ENCODE measurements around the gene RNF180.

RNF180 gene, protein sequence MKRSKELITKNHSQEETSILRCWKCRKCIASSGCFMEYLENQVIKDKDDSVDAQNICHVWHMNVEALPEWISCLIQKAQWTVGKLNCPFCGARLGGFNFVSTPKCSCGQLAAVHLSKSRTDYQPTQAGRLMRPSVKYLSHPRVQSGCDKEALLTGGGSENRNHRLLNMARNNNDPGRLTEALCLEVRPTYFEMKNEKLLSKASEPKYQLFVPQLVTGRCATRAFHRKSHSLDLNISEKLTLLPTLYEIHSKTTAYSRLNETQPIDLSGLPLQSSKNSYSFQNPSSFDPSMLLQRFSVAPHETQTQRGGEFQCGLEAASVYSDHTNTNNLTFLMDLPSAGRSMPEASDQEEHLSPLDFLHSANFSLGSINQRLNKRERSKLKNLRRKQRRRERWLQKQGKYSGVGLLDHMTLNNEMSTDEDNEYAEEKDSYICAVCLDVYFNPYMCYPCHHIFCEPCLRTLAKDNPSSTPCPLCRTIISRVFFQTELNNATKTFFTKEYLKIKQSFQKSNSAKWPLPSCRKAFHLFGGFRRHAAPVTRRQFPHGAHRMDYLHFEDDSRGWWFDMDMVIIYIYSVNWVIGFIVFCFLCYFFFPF

DNA sequence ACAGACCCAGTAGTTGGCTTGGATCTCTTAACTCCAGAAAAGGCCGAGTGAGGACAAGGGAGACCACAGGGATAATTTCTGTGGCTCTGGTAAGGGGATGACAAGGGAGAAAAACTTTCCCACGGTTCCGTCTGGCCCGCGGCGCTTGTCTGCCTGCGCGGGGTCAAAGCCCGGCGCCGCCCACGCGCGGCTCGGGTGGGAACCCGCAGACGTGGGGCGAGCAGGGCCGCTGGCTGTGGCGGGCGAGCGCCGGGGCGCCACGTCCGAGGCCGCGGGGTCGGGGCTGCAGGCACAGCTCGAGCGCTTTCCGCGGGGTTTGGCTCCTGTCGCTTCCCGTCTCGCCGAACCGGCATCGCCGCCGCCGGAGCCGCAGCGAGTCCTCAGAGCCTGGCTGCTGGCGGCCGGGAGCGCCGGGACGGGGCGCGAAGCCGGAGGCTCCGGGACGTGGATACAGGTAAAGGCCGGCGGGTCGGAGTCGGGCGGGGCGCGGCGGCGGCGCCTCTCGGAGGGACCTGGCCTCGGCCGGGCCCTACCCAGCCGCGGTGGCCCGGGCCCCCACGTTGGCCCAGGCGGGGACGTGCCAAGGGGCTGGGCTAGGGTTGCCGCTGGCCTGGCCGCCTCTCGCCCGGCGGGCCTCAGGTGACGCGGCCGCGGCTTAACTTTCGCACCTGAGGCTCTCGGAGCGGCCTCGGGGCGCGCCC lies at the start of gene RNF180:
Gene RNF180, plus strand, starts transcription at position 344 of the 701 bp plus-strand sequence. CDS start 34,965 bp downstream, outside the sequence.
- H3K27ac ChIP-seq (ENCODE audit: low read depth, low read length): peak within 1 kb of the TSS; percentile 27
- no peaks in the 10 kb centered on the region for H3K36me3 ChIP-seq (ENCODE audit: control insufficient read depth in 5 of 5, insufficient read depth in 5 of 5, low read length in 5 of 5)
- peaks cover 5 to 15% (median 12%) of the 10 kb centered on the region in 5 donors for H3K4me1 ChIP-seq (ENCODE audit: control insufficient read depth in 5 of 5, insufficient read depth in 5 of 5, low read length in 5 of 5)
- H3K9ac ChIP-seq (ENCODE audit: low read length in 5 of 5): peak within 1 kb of the TSS; percentile 63 to 92 (median 86)
- H3K4me3 ChIP-seq (ENCODE audit: low read depth in 1 of 5, low read length in 5 of 5): peak within 1 kb of the TSS; percentile 81 to 92 (median 83)
- H3K9me3 ChIP-seq (ENCODE audit: control insufficient read depth in 5 of 5, low read length in 5 of 5): no peaks in the 10 kb centered on the region
- H3K27me3 ChIP-seq (ENCODE audit: control insufficient read depth in 5 of 5, insufficient read depth in 4 of 5, low read length in 5 of 5): no peaks in the 10 kb centered on the region

DNA sequence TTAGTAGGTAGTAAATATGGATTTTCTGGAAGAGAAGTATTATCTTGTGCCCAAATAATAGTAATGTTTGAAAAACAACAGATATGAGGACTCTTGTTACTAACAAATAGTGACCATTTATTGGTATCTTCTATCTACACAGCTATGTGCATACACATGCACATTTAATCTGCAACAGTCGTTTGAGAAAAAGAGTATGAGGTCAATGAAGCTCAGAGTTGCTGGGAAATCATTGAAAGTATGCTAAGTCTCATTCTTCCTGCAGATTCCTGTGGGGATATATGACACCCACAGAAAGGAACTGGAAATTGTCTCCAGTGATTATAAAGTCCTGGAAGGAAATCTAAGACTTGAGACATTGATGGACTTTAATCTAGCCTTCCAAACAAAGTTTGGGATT lies 40.1 kb upstream of the RNF180 start:
- Histone ChIP-seq H3K4me3 (ENCODE audit: low read depth in 1 of 5, low read length in 5 of 5) (no peak overlapping the region), H3K27me3 (ENCODE audit: control insufficient read depth in 5 of 5, insufficient read depth in 4 of 5, low read length in 5 of 5) (no peaks in the 10 kb centered on the region), H3K9me3 (ENCODE audit: control insufficient read depth in 5 of 5, low read length in 5 of 5) (no peaks in the 10 kb centered on the region), H3K36me3 (ENCODE audit: control insufficient read depth in 5 of 5, insufficient read depth in 5 of 5, low read length in 5 of 5) (no peaks in the 10 kb centered on the region), H3K4me1 (ENCODE audit: control insufficient read depth in 5 of 5, insufficient read depth in 5 of 5, low read length in 5 of 5) (no peaks in the 10 kb centered on the region), H3K27ac (ENCODE audit: low read depth, low read length) (no peak overlapping the region), H3K9ac (ENCODE audit: low read length in 5 of 5) (no peak overlapping the region)

DNA sequence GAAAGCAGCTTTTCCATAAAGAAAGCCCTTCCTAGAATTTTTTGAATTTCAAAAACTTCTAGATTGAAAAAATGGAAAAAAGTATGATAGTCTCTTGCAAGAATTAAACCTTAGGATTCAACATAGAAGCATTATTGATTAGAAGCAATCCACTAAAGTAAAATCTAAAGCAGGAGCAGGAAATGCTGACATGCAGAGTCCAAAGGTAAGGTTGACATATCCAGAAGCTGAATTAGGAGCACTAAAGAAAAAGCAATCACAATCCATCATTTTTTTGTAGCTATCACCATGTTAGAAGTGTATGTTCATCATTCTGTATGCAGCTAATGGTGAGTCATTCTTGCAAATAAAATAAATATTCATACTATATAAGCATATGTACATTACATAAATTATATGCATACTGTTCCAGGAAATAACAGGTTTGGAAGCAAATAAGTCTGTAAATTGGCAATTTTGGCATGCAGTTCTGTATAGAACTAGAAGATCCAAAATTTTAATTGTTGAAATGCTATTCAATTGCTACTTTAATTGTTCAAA lies 39.4 kb upstream of the RNF180 start:
- Histone ChIP-seq H3K27me3 (ENCODE audit: control insufficient read depth in 5 of 5, insufficient read depth in 4 of 5, low read length in 5 of 5) (no peaks in the 10 kb centered on the region), H3K4me1 (ENCODE audit: control insufficient read depth in 5 of 5, insufficient read depth in 5 of 5, low read length in 5 of 5) (no peaks in the 10 kb centered on the region)

DNA sequence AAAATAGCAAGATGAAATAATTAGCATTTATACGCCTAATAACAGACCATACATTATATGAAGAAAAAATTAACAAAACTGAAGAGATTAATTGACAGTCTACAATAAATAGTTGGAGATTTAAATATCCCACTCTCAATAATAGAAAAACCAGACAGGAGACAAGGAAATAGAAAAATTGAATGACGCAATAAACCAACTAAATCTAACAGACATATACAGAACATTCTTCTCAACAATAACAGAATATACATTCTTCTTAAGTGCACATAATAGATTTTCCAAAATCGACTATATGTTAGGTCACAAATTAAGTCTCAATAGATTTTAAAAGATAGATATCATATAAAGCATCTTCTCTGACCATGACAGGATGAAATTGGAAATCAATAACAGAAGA lies 25.6 kb upstream of the RNF180 start:
- no peaks in the 10 kb centered on the region for H3K36me3 ChIP-seq (ENCODE audit: control insufficient read depth in 5 of 5, insufficient read depth in 5 of 5, low read length in 5 of 5)
- no peaks in the 10 kb centered on the region for H3K9me3 ChIP-seq (ENCODE audit: control insufficient read depth in 5 of 5, low read length in 5 of 5)
- no peak overlapping the region for H3K27ac ChIP-seq (ENCODE audit: low read depth, low read length)
- no peak overlapping the region for H3K4me3 ChIP-seq (ENCODE audit: low read depth in 1 of 5, low read length in 5 of 5)
- H3K27me3 ChIP-seq (ENCODE audit: control insufficient read depth in 5 of 5, insufficient read depth in 4 of 5, low read length in 5 of 5): no peaks in the 10 kb centered on the region
- no peak overlapping the region for H3K9ac ChIP-seq (ENCODE audit: low read length in 5 of 5)
- peaks cover 0 to 4% (median 0%) of the 10 kb centered on the region in 5 donors for H3K4me1 ChIP-seq (ENCODE audit: control insufficient read depth in 5 of 5, insufficient read depth in 5 of 5, low read length in 5 of 5)

More for the DNA sequence above, 39.4 kb upstream of the RNF180 start:
- H3K9me3 ChIP-seq (ENCODE audit: control insufficient read depth in 5 of 5, low read length in 5 of 5): no peaks in the 10 kb centered on the region
- H3K27ac ChIP-seq (ENCODE audit: low read depth, low read length): no peak overlapping the region
- H3K9ac ChIP-seq (ENCODE audit: low read length in 5 of 5): no peak overlapping the region
- H3K4me3 ChIP-seq (ENCODE audit: low read depth in 1 of 5, low read length in 5 of 5): no peak overlapping the region
- H3K36me3 ChIP-seq (ENCODE audit: control insufficient read depth in 5 of 5, insufficient read depth in 5 of 5, low read length in 5 of 5): no peaks in the 10 kb centered on the region

DNA sequence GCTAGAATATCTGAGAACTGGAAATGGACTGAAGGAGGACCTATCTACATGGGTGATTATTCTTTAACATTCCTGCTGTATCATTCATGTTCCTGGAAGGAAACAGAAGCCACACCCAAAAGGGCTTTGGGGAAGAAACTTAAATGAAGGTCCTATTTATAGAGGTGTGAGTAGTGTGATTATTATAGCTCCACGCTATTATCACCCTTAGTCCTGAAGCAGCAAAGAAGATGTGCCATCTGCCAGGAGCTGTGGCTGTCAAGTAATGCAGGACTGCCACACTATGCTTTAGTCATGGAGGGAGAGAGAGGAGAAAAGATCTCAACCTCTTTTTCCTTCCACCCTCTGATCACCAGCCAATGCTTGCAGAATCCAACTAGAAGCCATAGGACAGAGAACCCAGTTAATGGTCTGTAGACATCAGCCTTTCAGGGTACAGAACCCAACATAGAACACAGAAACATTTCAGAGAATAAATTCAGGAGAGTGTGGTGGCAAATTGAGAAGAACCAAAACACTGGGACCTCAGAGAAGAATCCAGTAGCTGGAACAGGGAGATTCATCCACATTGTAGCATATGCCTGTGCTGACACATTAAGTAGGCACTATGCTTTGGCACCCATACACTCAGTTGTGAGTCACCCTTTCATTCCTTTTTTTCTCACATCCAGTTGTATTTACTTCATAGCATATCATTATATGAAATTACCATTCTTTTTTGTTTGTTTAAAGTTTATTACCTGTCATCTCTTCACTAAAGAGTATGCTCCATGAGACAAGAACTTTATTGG lies 21.0 kb upstream of the RNF180 start:
- H3K4me3 ChIP-seq (ENCODE audit: low read depth in 1 of 5, low read length in 5 of 5): no peak overlapping the region
- H3K4me1 ChIP-seq (ENCODE audit: control insufficient read depth in 5 of 5, insufficient read depth in 5 of 5, low read length in 5 of 5): peaks cover 0 to 6% (median 0%) of the 10 kb centered on the region in 5 donors
- no peak overlapping the region for H3K27ac ChIP-seq (ENCODE audit: low read depth, low read length)
- no peak overlapping the region for H3K9ac ChIP-seq (ENCODE audit: low read length in 5 of 5)
- no peaks in the 10 kb centered on the region for H3K9me3 ChIP-seq (ENCODE audit: control insufficient read depth in 5 of 5, low read length in 5 of 5)
- no peaks in the 10 kb centered on the region for H3K27me3 ChIP-seq (ENCODE audit: control insufficient read depth in 5 of 5, insufficient read depth in 4 of 5, low read length in 5 of 5)
- H3K36me3 ChIP-seq (ENCODE audit: control insufficient read depth in 5 of 5, insufficient read depth in 5 of 5, low read length in 5 of 5): no peaks in the 10 kb centered on the region

DNA sequence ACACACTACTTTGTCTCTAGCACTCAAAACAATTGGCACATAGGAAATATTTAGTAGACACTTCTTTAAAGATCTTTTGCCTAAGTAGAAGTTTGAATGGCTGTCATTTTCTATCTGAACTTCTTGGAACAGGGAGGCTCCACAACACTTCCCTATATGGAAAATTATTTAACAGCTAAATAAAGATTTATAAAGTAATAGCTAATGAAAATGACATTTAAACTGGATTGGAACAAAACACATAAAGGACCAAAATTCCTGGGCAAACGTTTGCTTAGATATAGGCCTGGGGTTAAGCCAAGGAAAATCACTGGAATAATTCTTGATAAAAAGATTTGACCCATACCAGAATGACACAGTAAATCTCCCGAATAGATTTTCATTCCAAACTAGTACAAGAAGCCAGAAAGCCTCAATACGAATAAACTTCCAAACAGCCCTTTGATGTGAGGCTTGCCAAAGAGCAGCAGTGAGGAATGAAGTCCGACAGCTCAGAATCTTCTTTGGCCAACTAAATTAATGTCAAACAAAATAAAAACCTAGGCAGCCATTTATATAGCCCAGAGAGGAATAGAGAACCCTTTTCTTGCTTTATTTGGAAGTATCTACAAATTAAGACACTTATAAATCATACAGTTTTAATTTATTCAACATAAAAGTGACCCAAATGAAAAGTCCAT lies 20.3 kb upstream of the RNF180 start:
- Histone ChIP-seq H3K27me3 (ENCODE audit: control insufficient read depth in 5 of 5, insufficient read depth in 4 of 5, low read length in 5 of 5) (no peaks in the 10 kb centered on the region), H3K4me3 (ENCODE audit: low read depth in 1 of 5, low read length in 5 of 5) (no peak overlapping the region), H3K9me3 (ENCODE audit: control insufficient read depth in 5 of 5, low read length in 5 of 5) (no peaks in the 10 kb centered on the region), H3K36me3 (ENCODE audit: control insufficient read depth in 5 of 5, insufficient read depth in 5 of 5, low read length in 5 of 5) (no peaks in the 10 kb centered on the region), H3K9ac (ENCODE audit: low read length in 5 of 5) (peak overlapping the region in 1 of 5 donors; percentile 28), H3K27ac (ENCODE audit: low read depth, low read length) (no peak overlapping the region), H3K4me1 (ENCODE audit: control insufficient read depth in 5 of 5, insufficient read depth in 5 of 5, low read length in 5 of 5) (peaks cover 0 to 6% (median 0%) of the 10 kb centered on the region in 5 donors)

DNA sequence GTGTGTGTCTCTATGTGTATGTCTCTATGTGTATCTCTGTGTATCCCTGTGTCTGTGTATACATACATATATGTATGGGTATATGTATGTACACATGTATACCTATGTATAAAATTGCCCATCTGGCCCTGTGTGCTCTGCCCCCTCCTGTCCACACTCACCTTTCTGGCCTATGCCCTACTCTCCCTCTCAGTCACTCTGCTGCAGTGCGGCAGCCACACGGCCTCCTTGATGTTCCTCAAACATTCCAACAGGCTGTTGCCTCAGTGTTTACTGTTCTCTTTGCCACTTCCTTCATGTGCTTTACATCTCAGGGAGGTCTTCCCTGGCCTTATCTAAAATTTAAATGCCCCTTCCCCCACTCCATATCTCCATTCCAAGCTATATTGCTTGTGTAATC lies 18.3 kb upstream of the RNF180 start:
- H3K4me1 ChIP-seq (ENCODE audit: control insufficient read depth in 5 of 5, insufficient read depth in 5 of 5, low read length in 5 of 5): peaks cover 0 to 6% (median 0%) of the 10 kb centered on the region in 5 donors
- no peak overlapping the region for H3K9ac ChIP-seq (ENCODE audit: low read length in 5 of 5)
- H3K36me3 ChIP-seq (ENCODE audit: control insufficient read depth in 5 of 5, insufficient read depth in 5 of 5, low read length in 5 of 5): no peaks in the 10 kb centered on the region
- H3K9me3 ChIP-seq (ENCODE audit: control insufficient read depth in 5 of 5, low read length in 5 of 5): no peaks in the 10 kb centered on the region
- no peak overlapping the region for H3K4me3 ChIP-seq (ENCODE audit: low read depth in 1 of 5, low read length in 5 of 5)
- no peak overlapping the region for H3K27ac ChIP-seq (ENCODE audit: low read depth, low read length)
- H3K27me3 ChIP-seq (ENCODE audit: control insufficient read depth in 5 of 5, insufficient read depth in 4 of 5, low read length in 5 of 5): no peaks in the 10 kb centered on the region

DNA sequence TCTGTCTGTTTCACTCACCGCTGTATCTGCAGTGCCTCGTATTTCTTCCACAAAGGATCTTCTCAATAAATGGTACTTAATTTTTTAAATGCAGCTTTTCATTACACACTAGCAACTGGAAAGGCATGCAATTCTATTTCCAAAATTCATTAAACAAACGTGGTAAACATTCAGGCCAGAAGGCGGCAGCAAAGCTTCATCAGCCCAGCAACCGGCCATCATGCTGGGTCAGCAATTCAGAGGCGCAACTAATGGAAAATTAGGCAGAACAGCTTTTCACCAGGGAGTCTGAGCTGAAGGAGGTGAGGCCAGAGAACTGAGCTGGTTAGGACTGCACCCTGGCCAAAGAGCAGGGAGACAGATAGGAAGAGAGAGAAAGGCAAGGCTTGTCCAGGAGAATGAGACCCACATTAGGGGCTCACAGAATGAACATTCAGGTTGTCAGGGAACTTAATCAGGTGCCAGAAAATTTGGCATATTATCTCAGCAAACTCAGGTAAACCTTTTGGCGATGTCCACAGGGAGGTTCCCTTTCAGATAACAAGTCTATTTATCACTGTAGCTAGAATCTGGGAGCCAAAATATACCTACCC lies 17.7 kb upstream of the RNF180 start:
- H3K27me3 ChIP-seq (ENCODE audit: control insufficient read depth in 5 of 5, insufficient read depth in 4 of 5, low read length in 5 of 5): no peaks in the 10 kb centered on the region
- peaks cover 0 to 6% (median 0%) of the 10 kb centered on the region in 5 donors for H3K4me1 ChIP-seq (ENCODE audit: control insufficient read depth in 5 of 5, insufficient read depth in 5 of 5, low read length in 5 of 5)
- H3K27ac ChIP-seq (ENCODE audit: low read depth, low read length): no peak overlapping the region
- H3K9me3 ChIP-seq (ENCODE audit: control insufficient read depth in 5 of 5, low read length in 5 of 5): no peaks in the 10 kb centered on the region
- H3K36me3 ChIP-seq (ENCODE audit: control insufficient read depth in 5 of 5, insufficient read depth in 5 of 5, low read length in 5 of 5): no peaks in the 10 kb centered on the region
- H3K4me3 ChIP-seq (ENCODE audit: low read depth in 1 of 5, low read length in 5 of 5): no peak overlapping the region
- no peak overlapping the region for H3K9ac ChIP-seq (ENCODE audit: low read length in 5 of 5)

DNA sequence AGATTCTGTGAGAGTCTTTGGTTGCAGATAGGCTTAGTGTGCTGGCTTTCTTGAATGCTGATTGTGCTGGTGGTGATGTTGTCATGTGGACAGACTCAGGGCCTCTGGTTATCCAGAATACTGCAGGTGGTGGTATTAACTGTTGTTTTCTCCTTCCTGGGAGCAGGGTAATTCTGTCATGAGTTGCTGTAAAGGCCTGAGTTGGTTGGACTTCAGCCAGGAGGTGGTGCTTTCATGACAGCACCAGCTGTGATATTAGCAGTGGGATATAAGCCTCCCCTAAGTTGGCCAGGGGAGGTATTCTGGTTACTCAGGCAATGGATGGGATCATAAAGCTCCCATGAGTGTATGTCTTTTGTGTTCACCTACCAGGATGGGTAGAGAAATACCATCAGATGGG lies 16.4 kb upstream of the RNF180 start:
- Histone ChIP-seq H3K36me3 (ENCODE audit: control insufficient read depth in 5 of 5, insufficient read depth in 5 of 5, low read length in 5 of 5) (no peaks in the 10 kb centered on the region), H3K9me3 (ENCODE audit: control insufficient read depth in 5 of 5, low read length in 5 of 5) (peaks cover 0 to 7% (median 0%) of the 10 kb centered on the region in 5 donors), H3K4me3 (ENCODE audit: low read depth in 1 of 5, low read length in 5 of 5) (no peak overlapping the region), H3K27ac (ENCODE audit: low read depth, low read length) (no peak overlapping the region), H3K9ac (ENCODE audit: low read length in 5 of 5) (no peak overlapping the region), H3K27me3 (ENCODE audit: control insufficient read depth in 5 of 5, insufficient read depth in 4 of 5, low read length in 5 of 5) (no peaks in the 10 kb centered on the region), H3K4me1 (ENCODE audit: control insufficient read depth in 5 of 5, insufficient read depth in 5 of 5, low read length in 5 of 5) (peaks cover 0 to 6% (median 0%) of the 10 kb centered on the region in 5 donors)

All from subcutaneous abdominal adipose tissue (tissue), 5 donors.